GM19328 (cell line): ENCODE data around the gene CTDSP1.

Source experiments
- ATAC-seq: cut with Tn5 transposase; IDR thresholded peaks from one replicate; pipeline ENCODE4 v1.9.1; 2021; ENCODE audit warnings: mild to moderate bottlenecking, moderate library complexity; ENCODE audit not compliant: unreplicated experiment

Gene CTDSP1, protein sequence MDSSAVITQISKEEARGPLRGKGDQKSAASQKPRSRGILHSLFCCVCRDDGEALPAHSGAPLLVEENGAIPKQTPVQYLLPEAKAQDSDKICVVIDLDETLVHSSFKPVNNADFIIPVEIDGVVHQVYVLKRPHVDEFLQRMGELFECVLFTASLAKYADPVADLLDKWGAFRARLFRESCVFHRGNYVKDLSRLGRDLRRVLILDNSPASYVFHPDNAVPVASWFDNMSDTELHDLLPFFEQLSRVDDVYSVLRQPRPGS

DNA sequence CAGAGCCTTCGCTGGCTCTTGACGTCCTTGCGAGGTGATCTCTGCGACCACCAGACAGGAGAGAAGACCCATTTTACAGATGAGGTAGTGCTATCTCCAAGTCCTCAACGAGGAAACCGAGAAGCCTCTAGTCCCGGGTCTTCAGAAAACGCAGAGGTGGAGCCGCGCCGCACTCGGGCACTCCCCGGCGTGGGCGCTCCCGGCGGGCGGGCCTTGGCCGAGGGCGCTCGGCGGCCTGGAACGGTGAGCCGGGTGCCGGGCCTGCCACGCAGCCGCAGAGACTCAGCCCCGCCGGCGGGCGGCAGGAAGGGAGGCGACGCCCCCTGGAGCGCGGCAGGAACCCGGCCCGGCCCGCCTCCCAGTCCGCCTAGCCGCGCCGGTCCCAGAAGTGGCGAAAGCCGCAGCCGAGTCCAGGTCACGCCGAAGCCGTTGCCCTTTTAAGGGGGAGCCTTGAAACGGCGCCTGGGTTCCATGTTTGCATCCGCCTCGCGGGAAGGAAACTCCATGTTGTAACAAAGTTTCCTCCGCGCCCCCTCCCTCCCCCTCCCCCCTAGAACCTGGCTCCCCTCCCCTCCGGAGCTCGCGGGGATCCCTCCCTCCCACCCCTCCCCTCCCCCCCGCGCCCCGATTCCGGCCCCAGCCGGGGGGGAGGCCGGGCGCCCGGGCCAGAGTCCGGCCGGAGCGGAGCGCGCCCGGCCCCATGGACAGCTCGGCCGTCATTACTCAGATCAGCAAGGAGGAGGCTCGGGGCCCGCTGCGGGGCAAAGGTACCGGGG lies at the start of gene CTDSP1:
Gene CTDSP1, plus strand, starts transcription at position 478 of the 776 bp plus-strand sequence. Its CDS starts 223 bp downstream, at position 701.
- ATAC-seq: peak; percentile 44

DNA sequence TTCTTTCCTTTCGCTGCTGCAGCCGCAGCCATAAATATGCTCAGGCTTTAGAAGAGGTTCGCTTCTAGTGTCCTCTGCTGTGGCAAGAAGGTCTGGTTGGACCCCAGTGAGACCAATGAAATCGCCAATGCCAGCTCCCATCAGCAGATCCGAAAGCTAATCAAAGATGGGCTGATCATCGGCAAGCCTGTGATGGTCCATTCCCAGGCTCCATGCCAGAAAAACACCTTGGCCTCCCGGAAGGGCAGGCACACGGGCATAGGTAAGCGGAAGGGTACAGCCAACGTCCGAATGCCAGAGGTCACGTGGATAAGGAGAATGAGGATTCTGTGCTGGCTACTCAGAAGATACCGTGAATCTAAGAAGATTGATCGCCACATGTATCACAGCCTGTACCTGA lies 45.6 kb upstream of the CTDSP1 start:
- ATAC-seq: no peak

DNA sequence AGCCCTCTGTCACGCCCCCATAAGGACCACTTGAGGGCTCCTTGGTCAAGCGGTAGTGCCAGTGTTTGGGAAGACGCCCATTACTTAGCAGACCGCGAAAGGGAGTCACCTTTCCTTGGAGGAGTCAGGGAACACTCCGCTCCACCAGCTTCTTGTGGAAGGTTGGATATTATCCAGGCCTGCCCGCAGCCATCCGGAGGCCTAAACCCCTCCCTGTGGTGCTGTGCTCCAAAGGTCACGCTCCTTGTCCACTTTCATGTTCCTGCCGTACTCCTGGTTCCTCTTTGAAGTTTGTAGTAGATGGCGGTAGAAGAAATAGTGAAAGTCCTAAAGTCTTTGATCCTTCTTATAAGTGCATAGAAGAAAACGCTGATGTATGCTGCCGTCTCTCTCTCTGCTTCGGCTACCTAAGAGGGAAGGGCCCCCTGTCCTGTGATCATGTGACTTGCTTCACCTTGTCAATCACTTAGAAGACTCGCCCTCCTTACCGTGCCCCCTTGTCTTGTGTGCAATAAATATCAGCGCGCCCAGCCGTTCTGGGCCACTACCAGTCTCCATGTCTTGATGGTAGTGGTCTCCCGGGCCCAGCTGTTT lies 44.7 kb upstream of the CTDSP1 start:
- no peak for ATAC-seq

DNA sequence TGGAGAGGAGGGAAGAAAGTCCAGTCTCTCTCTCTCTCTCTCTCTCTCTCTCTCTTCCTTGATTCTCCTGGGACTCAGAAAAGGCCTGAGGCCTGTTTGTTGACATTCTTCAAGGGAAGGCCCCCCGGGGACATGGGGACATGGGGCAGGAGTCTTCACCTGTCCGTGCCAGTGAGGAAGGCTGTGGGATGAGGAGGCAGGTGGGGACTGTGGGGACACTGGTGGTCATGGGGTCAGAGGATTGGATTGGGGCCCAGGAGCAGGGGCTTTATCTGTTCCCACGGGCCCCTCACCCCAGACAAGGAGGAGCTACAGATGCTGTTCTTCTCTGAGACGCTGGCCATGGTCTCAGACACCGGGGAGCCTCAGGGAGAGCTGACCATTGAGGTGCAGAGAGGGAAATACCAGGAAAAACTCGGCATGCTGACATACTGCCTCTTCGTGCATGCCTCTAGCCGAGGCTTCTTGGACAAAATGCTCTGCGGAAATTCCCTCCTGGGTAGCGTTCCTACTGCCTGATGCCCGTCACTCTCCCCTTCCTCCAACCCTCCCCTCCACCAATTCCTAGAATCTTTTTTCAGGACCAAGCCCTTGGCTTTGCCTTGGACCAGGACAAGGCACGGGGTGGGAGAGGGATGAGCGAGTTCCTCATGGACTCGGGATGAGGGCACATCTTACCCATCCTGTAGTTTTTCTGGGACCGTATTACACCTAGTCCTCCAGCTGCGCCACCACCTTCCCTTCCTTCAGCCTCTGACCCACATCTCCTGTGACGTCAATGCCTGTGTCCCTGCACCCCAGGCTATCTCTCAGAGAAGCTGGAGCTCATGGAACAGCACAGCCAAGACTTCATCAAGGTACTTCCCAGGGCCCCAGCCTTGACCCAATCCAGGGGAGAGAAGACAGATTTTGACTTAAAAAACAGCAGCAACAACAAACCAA lies 42.2 kb upstream of the CTDSP1 start:
- ATAC-seq: no peak

DNA sequence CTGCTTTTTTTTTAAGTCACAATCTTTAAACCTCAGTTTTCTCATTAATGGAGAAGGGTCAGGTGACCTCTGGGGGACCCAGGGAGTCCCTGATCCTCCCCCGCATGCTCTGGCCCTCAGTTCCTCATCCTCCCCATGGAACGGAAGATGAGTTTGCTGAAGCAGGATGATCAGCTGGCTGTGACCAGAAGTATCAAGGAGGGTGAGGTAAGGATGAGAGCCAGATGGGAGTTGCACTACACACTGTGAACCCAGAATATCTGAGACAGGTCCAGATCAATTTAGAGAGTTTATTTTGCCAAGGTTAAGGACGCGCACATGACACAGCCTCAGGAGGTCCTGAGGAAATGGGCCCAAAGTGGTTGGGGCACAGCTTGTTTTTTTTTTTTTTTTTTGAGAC lies 39.2 kb upstream of the CTDSP1 start:
- ATAC-seq: no peak

DNA sequence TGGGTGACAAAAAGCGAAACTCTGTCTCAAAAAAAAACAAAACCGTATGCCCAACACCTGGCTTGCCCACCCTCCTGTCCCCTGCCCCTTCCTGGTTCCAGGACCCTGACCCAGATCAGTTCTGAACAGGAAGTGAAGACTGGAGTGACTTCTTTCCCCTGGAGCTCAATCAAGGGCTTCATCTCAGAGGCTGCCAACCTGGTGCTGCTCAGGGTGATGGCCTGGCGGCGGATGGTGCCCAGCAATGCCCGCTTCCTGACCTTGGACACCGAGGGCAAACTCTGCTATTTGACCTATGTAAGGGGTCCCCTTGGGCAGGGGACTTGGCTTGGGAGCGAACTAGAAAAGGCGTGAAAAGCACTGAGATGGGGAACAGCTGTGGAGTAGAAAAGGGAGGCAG lies 37.1 kb upstream of the CTDSP1 start:
- no peak for ATAC-seq

DNA sequence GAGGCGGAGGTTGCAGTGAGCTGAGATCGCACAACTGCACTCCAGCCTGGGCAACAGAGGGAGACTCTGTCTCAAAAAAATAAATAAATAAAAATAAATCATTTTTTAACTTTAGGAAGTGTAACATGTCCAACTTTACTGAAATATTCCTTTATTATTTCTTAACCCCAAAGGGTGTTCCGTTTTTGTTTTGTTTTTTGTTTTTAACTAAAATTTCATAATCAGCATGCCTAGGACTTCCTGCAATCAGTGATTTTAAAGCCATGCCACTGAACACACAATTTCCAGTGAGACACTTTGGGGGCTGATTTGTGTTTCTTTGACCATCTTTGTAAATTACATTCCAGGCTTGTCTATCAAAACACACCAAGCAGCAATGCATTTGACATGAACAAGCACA lies 35.9 kb upstream of the CTDSP1 start:
- no peak for ATAC-seq

DNA sequence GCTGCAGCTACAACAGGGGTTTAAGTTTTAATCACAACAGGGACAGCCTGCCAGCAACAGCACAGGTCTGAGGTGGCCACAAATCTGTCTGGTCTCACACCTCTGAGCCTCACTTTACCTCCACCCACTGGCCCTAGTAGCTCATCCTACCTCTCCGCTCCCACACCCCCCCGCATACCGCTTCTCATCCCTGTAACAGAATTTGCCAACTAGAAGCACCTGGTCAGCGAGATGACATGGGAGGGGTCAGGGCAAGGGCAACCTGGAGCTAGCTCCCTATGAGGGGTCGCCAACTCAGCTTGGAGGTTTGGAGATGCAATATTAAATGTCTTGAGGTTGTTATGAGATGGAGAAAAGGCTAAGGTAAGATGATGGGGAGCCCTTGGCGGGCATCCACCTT lies 35.5 kb upstream of the CTDSP1 start:
- no peak for ATAC-seq

DNA sequence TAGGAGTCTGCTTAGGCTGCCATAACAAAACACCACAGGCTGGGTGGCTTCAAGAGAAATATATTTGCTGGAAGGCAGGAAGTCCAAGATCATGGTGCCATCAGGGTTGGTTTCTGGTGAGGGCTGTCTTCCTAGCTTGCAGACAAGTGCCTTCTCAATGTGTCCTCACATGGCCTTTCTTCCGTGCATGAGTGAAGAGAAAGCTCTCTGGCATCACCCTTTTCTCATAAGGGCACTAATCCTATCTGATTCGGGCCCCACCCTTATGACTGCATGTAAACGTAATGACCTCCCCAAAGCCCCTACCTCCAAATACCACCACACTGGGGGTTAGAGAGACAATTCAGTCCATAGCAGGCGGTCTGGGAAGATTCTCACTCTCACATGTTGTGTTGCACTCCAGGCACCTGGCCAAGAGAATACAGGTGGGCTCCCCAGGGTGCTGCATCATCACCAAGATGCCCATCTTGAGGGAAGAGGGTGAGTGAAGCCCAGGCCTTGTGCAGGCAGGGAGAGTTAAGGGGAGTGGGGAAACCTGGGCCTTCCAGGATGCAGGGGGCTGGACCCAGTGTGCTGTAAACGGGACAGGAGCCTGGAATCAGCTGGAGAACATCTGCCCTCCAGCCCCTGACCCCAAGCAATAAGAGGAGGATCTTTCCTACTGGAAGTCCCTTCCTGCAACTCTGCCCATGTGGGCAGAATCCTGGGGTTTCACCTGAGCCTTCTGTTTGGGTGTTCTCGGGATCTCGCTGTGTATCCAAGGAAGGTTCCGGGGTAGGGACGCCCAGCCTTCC lies 32.9 kb upstream of the CTDSP1 start:
- no peak for ATAC-seq

DNA sequence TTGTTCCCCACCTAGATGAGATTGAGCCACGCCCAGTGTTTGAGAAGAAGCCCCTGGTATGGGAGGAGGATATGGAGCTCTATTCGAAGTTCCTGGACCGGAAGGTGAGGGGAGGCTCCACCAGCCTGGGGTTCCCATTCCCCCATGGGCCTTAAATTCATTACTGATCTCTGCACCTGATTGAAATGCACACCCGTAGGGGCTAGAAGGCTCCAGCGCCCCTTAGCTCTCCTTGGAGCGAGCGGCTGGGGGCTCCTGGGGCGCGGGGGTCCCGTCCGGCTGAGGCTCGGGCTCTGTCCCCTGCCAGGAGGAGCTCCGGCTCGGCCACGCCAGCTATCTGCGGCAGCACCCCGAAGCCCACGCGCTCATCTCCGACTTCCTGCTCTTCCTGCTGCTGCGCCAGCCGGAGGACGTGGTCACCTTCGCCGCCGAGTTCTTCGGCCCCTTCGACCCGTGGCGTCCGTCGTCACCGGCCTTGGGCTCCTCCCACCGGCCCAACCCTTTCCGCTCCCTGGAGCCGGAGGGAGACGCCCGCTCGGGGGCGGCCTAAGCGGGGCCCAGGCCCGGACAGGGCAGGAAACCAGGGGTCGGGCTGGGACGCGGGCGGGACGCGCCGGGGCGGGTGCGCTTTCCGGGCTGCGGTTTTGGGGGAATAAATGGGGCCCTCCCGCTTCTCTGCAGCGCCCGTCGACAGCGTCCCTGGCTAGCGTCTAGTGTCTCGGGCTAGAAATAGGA lies 32.1 kb upstream of the CTDSP1 start:
- ATAC-seq: peak; percentile 93

DNA sequence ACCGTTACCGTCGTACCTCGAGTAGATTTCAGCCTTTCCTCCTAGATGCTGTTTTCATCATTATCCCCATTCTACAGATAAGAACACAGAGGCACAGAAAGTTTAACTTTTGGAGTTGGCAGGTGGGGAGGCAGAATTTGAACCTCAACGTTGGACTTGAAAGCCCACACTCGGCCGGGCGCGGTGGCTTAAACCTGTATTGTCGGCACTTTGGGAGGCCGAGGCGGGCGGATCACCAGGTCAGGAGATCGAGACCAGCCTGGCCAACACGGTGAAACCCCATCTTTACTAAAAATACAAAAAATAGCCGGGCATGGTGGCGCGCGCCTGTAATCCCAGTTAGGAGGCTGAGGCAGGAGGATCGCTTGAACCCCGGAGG lies 31.5 kb upstream of the CTDSP1 start:
- ATAC-seq: no peak

DNA sequence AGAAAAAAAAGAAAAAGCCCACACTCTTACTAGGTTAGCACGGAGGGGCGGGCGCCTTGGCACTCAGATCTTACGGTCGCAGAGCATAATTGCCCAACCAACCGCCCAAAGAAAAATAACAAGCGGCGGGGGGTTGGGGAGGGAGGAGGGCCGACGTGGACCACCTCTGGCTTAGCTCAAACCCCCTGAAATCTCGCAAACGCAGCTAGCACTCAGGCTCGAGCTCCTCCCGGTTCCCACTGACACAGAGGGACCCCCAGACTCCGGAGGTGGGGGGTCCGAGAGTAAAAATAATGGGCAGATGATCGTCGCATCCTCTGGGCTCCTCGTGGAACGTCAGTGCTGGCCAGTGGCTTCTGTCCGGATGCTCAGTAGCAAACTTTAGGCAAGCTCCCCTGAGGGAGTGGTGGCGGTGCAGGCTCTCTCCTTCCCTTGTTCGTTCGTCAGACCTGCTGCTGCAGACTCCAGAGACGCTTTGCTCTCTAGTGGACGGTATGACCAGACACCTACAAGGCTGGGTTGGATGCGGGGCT lies 31.0 kb upstream of the CTDSP1 start:
- no peak for ATAC-seq

DNA sequence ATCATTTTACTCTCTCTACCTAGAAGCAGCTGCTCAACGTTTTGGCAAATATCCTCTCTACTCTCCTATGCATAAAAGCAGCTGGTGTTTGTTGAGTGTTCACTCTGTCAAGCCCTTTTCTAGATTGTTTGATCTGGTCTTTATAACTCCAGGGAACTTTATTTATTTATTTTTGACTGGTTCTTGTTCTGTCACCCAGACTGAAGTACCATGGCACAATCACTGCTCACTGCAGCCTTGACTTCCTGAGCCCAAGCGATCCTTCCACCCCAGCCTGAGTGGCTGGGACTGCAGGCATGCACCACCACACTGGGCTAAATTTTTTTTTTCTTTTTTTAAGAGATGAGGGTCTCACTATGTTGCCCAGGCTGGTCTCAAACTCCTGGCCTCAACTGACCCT lies 30.3 kb upstream of the CTDSP1 start:
- ATAC-seq: no peak

DNA sequence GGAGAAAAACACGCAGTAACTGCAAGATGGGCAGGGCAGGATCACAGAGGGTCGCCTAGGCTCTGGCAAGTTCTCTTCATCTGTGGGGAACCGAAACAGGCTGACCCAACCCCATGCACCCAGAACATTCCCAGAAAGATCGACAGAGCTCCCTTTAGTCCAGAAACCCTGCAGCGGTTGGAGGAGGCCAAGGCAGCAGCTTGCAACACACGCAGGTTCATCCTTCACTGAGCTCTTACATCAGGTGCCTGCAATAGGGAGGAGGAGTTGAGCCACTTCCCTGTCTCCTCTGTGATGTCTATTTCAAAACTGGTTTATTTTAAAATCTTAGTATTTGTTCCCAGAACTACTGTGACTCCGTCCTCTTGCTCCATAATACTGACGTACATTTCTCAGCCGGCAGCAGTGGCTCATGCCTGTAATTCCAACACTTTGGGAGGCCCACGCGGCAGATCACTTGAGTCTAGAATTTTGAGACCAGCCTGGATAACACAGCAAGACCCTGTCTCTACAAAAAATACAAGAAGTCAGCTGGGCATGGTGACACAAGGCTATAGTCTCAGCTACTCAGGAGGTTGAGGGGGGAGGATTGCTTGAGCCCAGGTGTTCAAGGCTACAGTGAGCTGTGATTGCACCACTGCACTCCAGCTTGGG lies 29.1 kb upstream of the CTDSP1 start:
- no peak for ATAC-seq

DNA sequence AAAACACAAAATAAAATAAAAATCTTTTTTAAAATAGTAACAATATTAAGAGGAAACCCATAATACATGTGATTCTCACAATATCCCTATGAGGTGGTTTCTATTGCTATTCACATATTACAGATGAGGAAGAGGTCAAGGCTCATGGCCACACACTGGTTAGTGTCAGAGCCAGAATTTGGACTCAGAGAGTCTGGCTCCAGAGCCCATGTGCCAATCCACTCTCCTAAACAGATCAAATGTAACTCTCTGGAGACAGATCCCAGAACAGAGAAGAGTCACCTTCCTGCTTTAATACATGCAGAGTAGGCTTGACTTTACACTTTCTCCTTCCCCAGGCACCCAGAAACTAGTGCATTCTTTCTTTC lies 27.7 kb upstream of the CTDSP1 start:
- no peak for ATAC-seq

DNA sequence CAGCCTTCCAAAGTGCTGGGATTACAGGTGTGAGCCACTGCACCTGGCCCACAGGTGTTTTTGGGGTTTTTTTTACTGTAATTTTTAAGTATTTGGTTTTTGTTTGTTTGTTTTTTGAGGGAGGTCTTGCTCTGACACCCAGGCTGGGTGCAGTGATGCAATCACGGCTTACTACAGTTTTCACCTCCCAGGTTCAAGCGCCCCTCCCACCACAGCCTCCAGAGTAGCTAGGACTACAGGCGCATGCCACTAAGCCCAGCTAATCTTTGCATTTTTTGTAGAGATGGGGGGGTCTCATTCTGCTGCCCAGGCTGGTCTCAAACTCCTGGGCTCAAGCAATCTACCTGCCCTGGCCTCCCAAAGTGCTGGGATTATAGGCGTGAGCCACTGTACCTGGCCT lies 24.9 kb upstream of the CTDSP1 start:
- no peak for ATAC-seq

DNA sequence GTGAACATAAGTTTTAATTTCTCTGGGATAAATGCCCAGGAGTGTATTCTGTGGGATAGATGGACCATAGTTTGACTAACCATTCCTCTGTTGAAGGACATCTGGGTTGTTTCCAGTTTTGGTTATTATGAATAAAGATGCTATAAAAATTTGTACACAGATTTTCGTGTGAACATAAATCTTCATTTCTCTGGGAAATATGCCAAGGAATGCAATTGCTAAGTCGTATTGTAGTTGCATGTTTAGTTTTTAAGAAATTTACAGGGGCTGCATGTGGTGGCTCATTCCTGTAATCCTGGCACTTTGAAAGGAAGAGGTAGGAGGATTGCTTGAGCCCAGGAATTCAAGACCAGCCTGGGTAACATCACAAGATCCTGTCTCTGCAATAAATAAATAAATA lies 24.5 kb upstream of the CTDSP1 start:
- no peak for ATAC-seq

DNA sequence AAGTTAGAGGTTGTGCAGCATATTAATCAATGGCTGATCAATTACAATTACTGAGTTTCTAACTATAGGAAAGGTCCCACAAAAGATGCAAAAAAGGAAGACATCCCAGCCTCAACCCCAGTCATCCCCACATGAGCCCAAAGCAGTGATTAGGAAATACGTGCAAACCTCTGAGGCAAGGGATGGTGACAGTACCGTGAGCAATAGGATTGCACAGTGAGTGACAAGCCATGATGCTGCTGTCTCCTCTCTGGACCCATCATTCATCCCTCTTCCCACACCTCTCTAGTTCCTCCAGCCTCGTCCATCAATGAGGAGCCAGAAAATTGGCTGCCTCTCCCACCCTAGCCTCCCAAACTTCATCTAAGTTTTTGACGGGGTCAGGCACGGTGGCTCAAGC lies 21.6 kb upstream of the CTDSP1 start:
- no peak for ATAC-seq

DNA sequence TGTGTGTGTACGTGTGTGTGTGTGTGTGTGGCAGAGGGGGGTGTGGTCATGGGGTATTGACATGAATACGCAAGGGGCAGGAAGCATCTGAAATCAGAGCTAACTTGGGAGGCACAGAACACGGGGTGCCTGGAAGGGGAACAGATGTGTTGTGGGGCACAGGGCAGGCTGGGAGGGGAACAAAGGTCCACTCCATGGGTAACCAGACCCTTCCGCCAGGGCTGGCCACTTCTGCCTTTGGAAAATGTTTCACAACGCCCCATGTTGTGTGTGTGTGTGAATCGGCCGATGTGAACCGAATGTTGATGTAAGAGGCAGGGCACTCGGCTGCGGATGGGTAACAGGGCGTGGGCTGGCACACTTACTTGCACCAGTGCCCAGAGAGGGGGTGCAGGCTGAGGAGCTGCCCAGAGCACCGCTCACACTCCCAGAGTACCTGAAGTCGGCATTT lies 17.7 kb upstream of the CTDSP1 start, which contains the start of gene SLC11A1:
Gene SLC11A1, plus strand, starts transcription at position 358 of the 451 bp plus-strand sequence. CDS start 96 bp downstream, outside the sequence.
- no peak for ATAC-seq
